Fibroblast of mammary gland (primary cell): ENCODE data around the gene DNAJC19.
"Not testable (repeated sequence)": the region's sequence is repeated elsewhere in the genome, so short reads cannot be mapped to it uniquely, and the experiment has no call there.

Source experiments
- DNase-seq: peaks from one replicate; pipeline ENCODE4 v3.0.0-alpha.2; 2010; ENCODE audit warnings: low read depth
- H3K4me3 ChIP-seq: 2 replicates; pipeline ENCODE4 v1.5.1; 2011; ENCODE audit warnings: low read depth, mild to moderate bottlenecking, low read length, moderate library complexity; ENCODE audit not compliant: control insufficient read depth
- CTCF ChIP-seq: conservative IDR thresholded peaks from 2 replicates; pipeline ENCODE4 v1.5.1; 2011; ENCODE audit warnings: low read depth, low read length, inconsistent platforms; ENCODE audit not compliant: control insufficient read depth, insufficient read depth

DNAJC19 gene

GRCh38 chr3:181007262-181007661 is 17.7 kb upstream of the DNAJC19 start:
- no peak overlapping the region for H3K4me3 ChIP-seq
- no peak for DNase-seq
- no peak for TF ChIP-seq CTCF

- TF ChIP-seq CTCF, result no peak
- no peak for DNase-seq
- H3K4me3 ChIP-seq, result no peak overlapping the region
Measured at GRCh38 chr3:181006541-181006940, 17.0 kb upstream of the DNAJC19 start.

- not testable (repeated sequence) for DNase-seq, H3K4me3 ChIP-seq
Measured at GRCh38 chr3:181003469-181003868, 13.9 kb upstream of the DNAJC19 start.

- not testable (repeated sequence) for DNase-seq
Measured at GRCh38 chr3:181002331-181002730, 12.8 kb upstream of the DNAJC19 start.

GRCh38 chr3:180996415-180996932 is 6.9 kb upstream of the DNAJC19 start:
- H3K4me3 ChIP-seq, result no peak overlapping the region
- no peak for TF ChIP-seq CTCF
- no peak for DNase-seq

More at GRCh38 chr3:181002331-181002730, 12.8 kb upstream of the DNAJC19 start:
- H3K4me3 ChIP-seq, result not testable (repeated sequence)

GRCh38 chr3:180990505-180990904 is 969 bp upstream of the DNAJC19 start:
- no peak for TF ChIP-seq CTCF
- no peak for DNase-seq
- H3K4me3 ChIP-seq, result peak overlapping the region; percentile 63

- H3K4me3 ChIP-seq, result no peak overlapping the region
- no peak for TF ChIP-seq CTCF
- no peak for DNase-seq
Measured at GRCh38 chr3:180987344-180987743, 2.2 kb downstream of the DNAJC19 start.

GRCh38 chr3:180986366-180986765 is 3.2 kb downstream of the DNAJC19 start:
- not testable (repeated sequence) for DNase-seq, H3K4me3 ChIP-seq

- DNase-seq, result peak; percentile 10
- no peak for TF ChIP-seq CTCF
- no peak overlapping the region for H3K4me3 ChIP-seq
Measured at GRCh38 chr3:180983136-180983535, 6.4 kb downstream of the DNAJC19 start.
